ENCODE data around the gene MALAT1.

Gene MALAT1

DNA sequence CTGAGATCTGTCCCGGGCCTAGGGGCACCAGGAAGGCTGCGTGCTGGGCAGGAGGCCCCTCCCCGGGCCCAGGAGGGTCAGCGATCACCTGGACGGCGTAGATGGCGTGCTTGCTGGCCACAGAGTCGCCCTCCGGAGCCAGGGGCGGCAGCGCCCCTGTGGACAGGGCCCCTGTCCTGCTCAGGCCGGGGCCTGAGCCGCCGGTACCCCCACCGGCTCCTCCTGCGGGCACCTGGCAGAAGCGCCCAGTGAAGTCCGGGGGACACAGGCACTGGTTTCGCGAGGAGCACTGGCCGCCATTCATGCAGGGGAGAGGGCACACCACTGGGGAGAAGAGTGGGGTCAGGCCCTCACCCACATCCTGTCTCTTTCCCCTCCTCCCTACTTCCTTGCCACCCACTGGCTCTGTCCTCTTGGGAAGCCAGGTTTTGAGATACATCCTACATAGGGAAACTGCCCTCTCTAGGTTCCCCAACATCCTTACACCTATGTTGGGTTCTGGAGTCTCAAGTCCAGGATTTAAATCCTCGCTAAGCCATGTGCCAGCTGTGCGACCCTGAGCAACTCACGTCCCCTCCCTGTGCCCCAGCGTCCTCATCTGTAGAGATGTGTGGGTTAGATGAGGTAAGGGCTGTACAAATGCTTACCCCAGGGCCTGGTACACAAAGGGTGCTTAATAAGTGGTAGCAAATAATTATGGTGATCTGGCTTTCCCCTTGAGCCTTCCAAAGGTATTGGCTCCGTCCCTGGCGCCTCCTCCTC is 55.4 kb downstream of the MALAT1 start:
- Histone ChIP-seq H2AFZ (ENCODE audit: low read length) (peak overlapping the region; percentile 7; the same call in 1 of the 2 replicates), H3K27me3 (replicated peaks; ENCODE audit: insufficient read depth, low read length) (no peaks in the 10 kb centered on the region), H3K4me2 (ENCODE audit: low read depth, low read length) (peak overlapping the region; percentile 79), H3K9me2 (replicated peaks; ENCODE audit: insufficient read depth, low read length) (no peaks in the 10 kb centered on the region), H3K36me3 (replicated peaks; ENCODE audit: insufficient read depth, low read length) (no peaks in the 10 kb centered on the region), H3K4me3 (ENCODE audit: low read length) (peak overlapping the region; percentile 48), H3K79me2 (ENCODE audit: low read length) (no peaks in the 10 kb centered on the region), H3K9me3 (replicated peaks; ENCODE audit: insufficient read depth, low read length) (no peaks in the 10 kb centered on the region), H4K20me1 (ENCODE audit: insufficient read depth, low read length) (no peaks in the 10 kb centered on the region), H3K9ac (ENCODE audit: low read length) (peak overlapping the region; percentile 52; the same call in 1 of the 2 replicates), H3F3A (ENCODE audit: insufficient read depth, low read length) (peaks cover 22% of the 10 kb centered on the region), H3K27ac (ENCODE audit: low read length) (peak overlapping the region; percentile 52; the same call in 1 of the 2 replicates), H3K4me1 (ENCODE audit: low read length) (peaks cover 27% of the 10 kb centered on the region)
- no peak for DNase-seq
- no peak for TF ChIP-seq EZH2phosphoT487 (IDR thresholded peaks at IDR 0.05; ENCODE audit: low read length)
- no peak for TF ChIP-seq CTCF (IDR thresholded peaks at IDR 0.05; ENCODE audit: low read length)
- TF ChIP-seq EZH2 (optimal IDR thresholded peaks at IDR 0.05; ENCODE audit: low read depth, low read length) = no peak

GRCh38 chr11:65554842-65555430 is 56.1 kb downstream of the MALAT1 start:
- Histone ChIP-seq H4K20me1 (ENCODE audit: insufficient read depth, low read length) (no peaks in the 10 kb centered on the region), H2AFZ (ENCODE audit: low read length) (no peak overlapping the region), H3F3A (ENCODE audit: insufficient read depth, low read length) (peaks cover 29% of the 10 kb centered on the region), H3K9ac (ENCODE audit: low read length) (no peak overlapping the region), H3K4me1 (ENCODE audit: low read length) (peaks cover 27% of the 10 kb centered on the region), H3K4me2 (ENCODE audit: low read depth, low read length) (no peak overlapping the region), H3K4me3 (ENCODE audit: low read length) (no peak overlapping the region), H3K27ac (ENCODE audit: low read length) (no peak overlapping the region), H3K9me2 (replicated peaks; ENCODE audit: insufficient read depth, low read length) (no peaks in the 10 kb centered on the region), H3K79me2 (ENCODE audit: low read length) (no peaks in the 10 kb centered on the region), H3K36me3 (replicated peaks; ENCODE audit: insufficient read depth, low read length) (no peaks in the 10 kb centered on the region), H3K27me3 (replicated peaks; ENCODE audit: insufficient read depth, low read length) (no peaks in the 10 kb centered on the region), H3K9me3 (replicated peaks; ENCODE audit: insufficient read depth, low read length) (no peaks in the 10 kb centered on the region)
- no peak for TF ChIP-seq EZH2phosphoT487 (IDR thresholded peaks at IDR 0.05; ENCODE audit: low read length)
- DNase-seq = no peak

- no peak overlapping the region for H3K27ac ChIP-seq (ENCODE audit: low read length)
- no peak overlapping the region for H2AFZ ChIP-seq (ENCODE audit: low read length)
- DNase-seq = no peak
Observed at GRCh38 chr11:65555693-65556231, 56.9 kb downstream of the MALAT1 start.

More at GRCh38 chr11:65555693-65556231, 56.9 kb downstream of the MALAT1 start:
- H3K4me3 ChIP-seq (ENCODE audit: low read length) = no peak overlapping the region
- H3K9me3 ChIP-seq (replicated peaks; ENCODE audit: insufficient read depth, low read length) = no peaks in the 10 kb centered on the region
- H3F3A ChIP-seq (ENCODE audit: insufficient read depth, low read length) = peaks cover 30% of the 10 kb centered on the region
- no peaks in the 10 kb centered on the region for H3K36me3 ChIP-seq (replicated peaks; ENCODE audit: insufficient read depth, low read length)
- H3K4me1 ChIP-seq (ENCODE audit: low read length) = peaks cover 27% of the 10 kb centered on the region
- TF ChIP-seq CTCF (IDR thresholded peaks at IDR 0.05; ENCODE audit: low read length) (no peak), EZH2 (optimal IDR thresholded peaks at IDR 0.05; ENCODE audit: low read depth, low read length) (no peak), EZH2phosphoT487 (IDR thresholded peaks at IDR 0.05; ENCODE audit: low read length) (no peak)
- no peaks in the 10 kb centered on the region for H3K27me3 ChIP-seq (replicated peaks; ENCODE audit: insufficient read depth, low read length)
- no peak overlapping the region for H3K9ac ChIP-seq (ENCODE audit: low read length)
- H3K4me2 ChIP-seq (ENCODE audit: low read depth, low read length) = no peak overlapping the region
- H4K20me1 ChIP-seq (ENCODE audit: insufficient read depth, low read length) = no peaks in the 10 kb centered on the region
- no peaks in the 10 kb centered on the region for H3K79me2 ChIP-seq (ENCODE audit: low read length)
- no peaks in the 10 kb centered on the region for H3K9me2 ChIP-seq (replicated peaks; ENCODE audit: insufficient read depth, low read length)

All from MM.1S (cell line).